Ishikawa (cell line): ENCODE measurements around the gene IFITM10.

Experiments used
- CREB1 ChIP-seq: IDR thresholded peaks from 2 replicates; pipeline ENCODE4 v1.6.1; 2012; ENCODE audit warnings: low read depth
- EGR1 ChIP-seq: IDR thresholded peaks from 2 replicates; pipeline ENCODE4 v1.6.1; 2012
- EP300 ChIP-seq: IDR thresholded peaks from 2 replicates; pipeline ENCODE4 v1.6.1; 2012; ENCODE audit warnings: borderline replicate concordance
- FOXM1 ChIP-seq: IDR thresholded peaks from 2 replicates; pipeline ENCODE4 v1.6.1; 2012; ENCODE audit warnings: low read depth, borderline replicate concordance
- MAX ChIP-seq: IDR thresholded peaks from 2 replicates; pipeline ENCODE4 v1.6.1; 2012
- NFIC ChIP-seq: IDR thresholded peaks from 2 replicates; pipeline ENCODE4 v1.6.1; 2012
- RAD21 ChIP-seq: IDR thresholded peaks from 2 replicates; pipeline ENCODE4 v1.6.1; 2012; ENCODE audit warnings: low read depth
- REST ChIP-seq: IDR thresholded peaks from 2 replicates; pipeline ENCODE4 v1.6.1; 2012; ENCODE audit warnings: low read depth, mild to moderate bottlenecking
- TAF1 ChIP-seq: IDR thresholded peaks from 2 replicates; pipeline ENCODE4 v1.6.1; 2012; ENCODE audit warnings: low read depth, mild to moderate bottlenecking
- TEAD4 ChIP-seq: IDR thresholded peaks from 2 replicates; pipeline ENCODE4 v1.6.1; 2012
- ZBTB7A ChIP-seq: IDR thresholded peaks from 2 replicates; pipeline ENCODE4 v1.6.1; 2012; ENCODE audit warnings: low read depth

DNA sequence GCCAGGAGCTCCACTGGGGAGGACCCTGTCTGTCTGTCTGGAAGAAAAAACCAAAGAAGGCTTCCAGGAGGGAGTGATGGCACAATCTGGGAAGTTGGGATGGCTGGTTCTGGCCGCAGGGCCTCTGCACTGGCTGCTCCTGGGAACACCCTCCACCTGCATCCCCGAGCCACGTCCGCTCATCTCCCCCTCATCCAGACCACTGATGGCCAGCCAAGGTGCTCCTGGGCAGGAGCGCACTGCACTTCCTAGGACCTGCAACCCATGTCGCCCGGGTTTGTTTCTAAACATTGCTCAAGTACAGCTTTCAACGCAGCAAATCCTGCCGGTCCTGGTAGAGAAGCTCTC, 4.9 kb upstream of the IFITM10 start:
- TF ChIP-seq CREB1: no peak
- TF ChIP-seq TEAD4: no peak
- no peak for TF ChIP-seq MAX
- TF ChIP-seq EP300: no peak
- TF ChIP-seq FOXM1: no peak
- no peak for TF ChIP-seq NFIC
- no peak for TF ChIP-seq EGR1
- TF ChIP-seq TAF1: no peak
- no peak for TF ChIP-seq REST
- no peak for TF ChIP-seq RAD21
- TF ChIP-seq ZBTB7A: no peak
